ENCODE data around the gene SLC26A9. TPM values are rescaled to one million over a fixed set of nuclear protein-coding genes. Genes with fewer than 3 reads are reported as not detected.
"Not testable (repeated sequence)": the region's sequence is repeated elsewhere in the genome, so short reads cannot be mapped to it uniquely, and the experiment has no call there.

SLC26A9 gene
- total and polyA plus RNA-seq, 5 donors from 2014 or later = not detected

DNA sequence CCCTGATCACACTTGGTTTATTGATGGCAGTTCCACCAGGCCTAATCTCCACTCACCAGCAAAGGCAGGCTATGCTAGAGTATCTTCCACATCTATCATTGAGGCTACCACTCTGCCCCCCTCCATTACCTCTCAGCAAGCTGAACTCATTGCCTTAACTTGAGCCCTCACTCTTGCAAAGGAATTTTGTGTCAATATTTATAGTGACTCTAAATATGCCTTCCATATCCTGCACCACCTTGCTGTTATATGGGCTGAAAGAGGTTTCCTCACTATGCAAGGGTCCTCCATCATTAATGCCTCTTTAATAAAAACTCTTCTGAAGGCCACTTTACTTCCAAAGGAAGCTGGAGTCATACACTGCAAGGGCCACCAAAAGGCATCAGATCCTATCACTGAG, 70.1 kb downstream of the SLC26A9 start:
- H3K27ac ChIP-seq (ENCODE audit: insufficient read depth, low read length, poor library complexity, severe bottlenecking); ATAC-seq (ENCODE audit: low read depth in 2 of 2); H3K4me3 ChIP-seq (ENCODE audit: low read depth, low read length); H3K36me3 ChIP-seq (ENCODE audit: control insufficient read depth, insufficient read depth, low read length); H3K4me1 Mint-ChIP-seq; H3K9me3 ChIP-seq (ENCODE audit: control insufficient read depth in 2 of 2, low read length in 2 of 2); H3K27me3 Mint-ChIP-seq; H3K4me3 Mint-ChIP-seq; H3K27ac Mint-ChIP-seq; H3K36me3 Mint-ChIP-seq; DNase-seq; H3K27me3 ChIP-seq (ENCODE audit: control insufficient read depth, insufficient read depth, low read length); H3K4me1 ChIP-seq (ENCODE audit: control insufficient read depth, insufficient read depth, low read length, poor library complexity, severe bottlenecking): not testable (repeated sequence)
- H3K9me3 Mint-ChIP-seq = peaks cover 2 to 10% (median 4%) of the 10 kb centered on the region in 7 donors

DNA sequence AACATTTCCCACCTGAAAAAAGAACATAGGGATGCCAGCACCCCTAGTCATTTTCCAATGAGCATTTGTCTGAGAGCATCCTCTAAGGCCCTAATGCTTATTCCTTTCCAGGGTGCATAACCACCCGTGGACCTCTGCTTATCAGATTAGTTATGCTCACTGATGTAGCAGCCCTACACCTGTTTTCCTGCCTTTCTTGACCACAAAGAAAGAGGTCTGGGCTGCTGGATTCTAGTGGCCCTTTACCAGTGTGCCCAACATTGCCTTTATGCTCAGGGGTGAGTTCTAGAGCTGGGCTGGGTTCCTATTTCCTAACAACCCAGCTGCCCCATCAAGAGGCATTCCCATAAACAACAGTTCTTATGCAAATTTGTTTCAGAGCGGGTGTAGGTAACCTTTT, 73.0 kb downstream of the SLC26A9 start:
- Mint-ChIP-seq H3K4me3 (no peak overlapping the region), H3K9me3 (peaks cover 0 to 8% (median 0%) of the 10 kb centered on the region in 7 donors)

More for the DNA sequence above, 73.0 kb downstream of the SLC26A9 start:
- H3K9me3 ChIP-seq (ENCODE audit: control insufficient read depth in 2 of 2, low read length in 2 of 2) = peaks cover 0 to 3% of the 10 kb centered on the region in 2 experiments
- no peak for DNase-seq
- no peak overlapping the region for H3K27ac ChIP-seq (ENCODE audit: insufficient read depth, low read length, poor library complexity, severe bottlenecking)
- Mint-ChIP-seq H3K27ac (no peak overlapping the region), H3K36me3 (no peaks in the 10 kb centered on the region), H3K4me1 (no peaks in the 10 kb centered on the region), H3K27me3 (peaks cover 9% of the 10 kb centered on the region)
- ATAC-seq (ENCODE audit: low read depth in 2 of 2) = no peak
- H3K27me3 ChIP-seq (ENCODE audit: control insufficient read depth, insufficient read depth, low read length) = no peaks in the 10 kb centered on the region
- no peaks in the 10 kb centered on the region for H3K36me3 ChIP-seq (ENCODE audit: control insufficient read depth, insufficient read depth, low read length)
- no peaks in the 10 kb centered on the region for H3K4me1 ChIP-seq (ENCODE audit: control insufficient read depth, insufficient read depth, low read length, poor library complexity, severe bottlenecking)
- H3K4me3 ChIP-seq (ENCODE audit: low read depth, low read length) = no peak overlapping the region

Other genes with a start within 250 kb of the SLC26A9 start
- gene NUCKS1, start 193.3 kb downstream of the SLC26A9 start, total RNA-seq = 72.0 TPM
- gene NUCKS1, start 193.3 kb downstream of the SLC26A9 start, polyA plus RNA-seq = 10 to 100 TPM; 12.9 to 15.8 (median 13.3) TPM
- gene RAB29, start 168.0 kb downstream of the SLC26A9 start, total RNA-seq = 37.0 TPM
- 100 to 1,000 TPM in 1 of 4 donors, 10 to 100 TPM in 3; 94.9 to 119 (median 98.6) TPM for gene RAB29, start 168.0 kb downstream of the SLC26A9 start, polyA plus RNA-seq
- 33.2 TPM for gene SLC41A1, start 130.3 kb downstream of the SLC26A9 start, total RNA-seq
- gene SLC41A1, start 130.3 kb downstream of the SLC26A9 start, polyA plus RNA-seq = 10 to 100 TPM; 10.8 to 18.5 (median 13.4) TPM
- 3.8 TPM for gene PM20D1, start 93.3 kb downstream of the SLC26A9 start, total RNA-seq
- gene PM20D1, start 93.3 kb downstream of the SLC26A9 start, polyA plus RNA-seq = 1 to 10 TPM; 2.3 to 3.9 (median 3.6) TPM
- not detected for gene RAB7B, start 59.9 kb upstream of the SLC26A9 start, total RNA-seq
- gene RAB7B, start 59.9 kb upstream of the SLC26A9 start, polyA plus RNA-seq = not detected
- gene CTSE, start 80.4 kb upstream of the SLC26A9 start, total RNA-seq = not detected
- gene CTSE, start 80.4 kb upstream of the SLC26A9 start, polyA plus RNA-seq = not detected
- gene RHEX, start 109.7 kb upstream of the SLC26A9 start, total RNA-seq = not detected
- not detected for gene RHEX, start 109.7 kb upstream of the SLC26A9 start, polyA plus RNA-seq
- gene AVPR1B, start 173.9 kb upstream of the SLC26A9 start, total RNA-seq = not detected
- not detected for gene AVPR1B, start 173.9 kb upstream of the SLC26A9 start, polyA plus RNA-seq